ENCODE measurements around the gene CMTM8. TPM values are rescaled to one million over a fixed set of nuclear protein-coding genes. Genes with fewer than 3 reads are reported as not detected.

CMTM8 gene
- total RNA-seq, 5 donors from 2014 or later (not counting 1 experiment from before 2014, with no cell fraction given) = 5.2 to 12.2 (median 10.3) TPM

DNA sequence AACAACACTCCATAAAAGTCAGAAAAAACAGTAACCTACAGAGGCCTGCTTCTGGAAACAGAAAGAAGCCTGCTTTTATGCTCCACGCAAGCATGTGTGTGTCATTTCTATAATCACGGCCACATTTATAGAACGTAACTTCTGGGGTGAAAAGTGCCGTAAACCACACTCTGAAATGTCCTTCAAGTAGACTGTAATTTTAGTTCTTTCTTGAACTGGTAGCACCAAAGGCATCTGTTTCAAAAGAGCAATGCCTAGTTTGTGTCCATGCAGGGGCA, 133.7 kb downstream of the CMTM8 start:
- ChIA-PET POLR2A (interaction anchor here (0.6 to 1.2 kb wide), 3 partner anchors 18 to 1115 kb away, joined by 3 read pairs; no protein-coding TSS in a partner anchor), CTCF (interaction anchor here (0.8 to 1.9 kb wide), 10 partner anchors 9 to 195 kb away, joined by 3 to 13 read pairs (median 5); no protein-coding TSS in a partner anchor)
- Mint-ChIP-seq H3K4me3 (peak overlapping the region in 1 of 3 donors; percentile 39), H3K9me3 (no peaks in the 10 kb centered on the region), H3K4me1 (peaks cover 45 to 50% (median 48%) of the 10 kb centered on the region in 3 donors), H3K36me3 (peaks cover under 1% of the 10 kb centered on the region), H3K27me3 (no peaks in the 10 kb centered on the region), H3K27ac (peak overlapping the region; percentile 96 to 97)
- WGBS (ENCODE audit: insufficient coverage) = 34% methylated on average over 4 of the region's 4 CpGs
- Histone ChIP-seq H3K4me3 (ENCODE audit: control insufficient read depth in 1 of 2, extremely low read depth in 1 of 2, low read length in 1 of 2) (no peak overlapping the region), H3K4me1 (ENCODE audit: control insufficient read depth in 1 of 2, extremely low read depth in 1 of 2, insufficient read depth in 2 of 2, low read length in 2 of 2) (peaks cover 33 to 38% of the 10 kb centered on the region in 2 experiments), H3K27me3 (replicated peaks in 1 of 2; ENCODE audit: control insufficient read depth in 2 of 2, extremely low read depth in 1 of 2, insufficient read depth in 2 of 2, low read length in 1 of 2) (no peaks in the 10 kb centered on the region), H3K36me3 (ENCODE audit: control insufficient read depth in 2 of 2, extremely low read depth in 1 of 2, insufficient read depth in 1 of 2, low read length in 1 of 2) (no peaks in the 10 kb centered on the region), H3K27ac (ENCODE audit: low read length) (peak overlapping the region; percentile 84), H3K9me3 (no peaks in the 10 kb centered on the region)
- ATAC-seq (replicated peaks in 1 of 4) = peak in 2 of 4 experiments; percentile 15 to 28
- peak in 1 of 35 experiments; percentile 32 for DNase-seq

DNA sequence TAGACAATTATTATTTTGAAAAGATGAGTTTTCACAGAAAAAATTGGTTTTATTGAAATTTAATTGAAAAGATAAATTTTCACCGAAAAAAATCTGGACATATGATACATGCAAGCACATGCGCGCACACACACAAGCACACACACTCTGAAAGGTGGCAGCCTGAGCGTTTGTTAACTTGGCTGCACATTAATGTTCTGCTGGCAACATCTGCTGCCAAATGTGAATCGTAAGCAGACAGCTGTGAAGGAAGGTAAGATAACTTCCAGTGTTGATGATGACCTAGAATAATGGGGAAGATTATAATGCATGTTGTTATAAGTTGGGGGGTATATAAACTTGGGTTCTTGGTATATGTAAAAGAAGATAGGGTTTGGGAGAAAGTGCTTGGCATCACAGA, 134.8 kb downstream of the CMTM8 start:
- H3K36me3 ChIP-seq (ENCODE audit: control insufficient read depth in 2 of 2, extremely low read depth in 1 of 2, insufficient read depth in 1 of 2, low read length in 1 of 2) = no peaks in the 10 kb centered on the region
- Mint-ChIP-seq H3K4me1 (peaks cover 42 to 46% (median 43%) of the 10 kb centered on the region in 3 donors), H3K27me3 (no peaks in the 10 kb centered on the region), H3K27ac (peak overlapping the region; percentile 4 to 97), H3K9me3 (no peaks in the 10 kb centered on the region), H3K36me3 (no peaks in the 10 kb centered on the region), H3K4me3 (no peak overlapping the region)
- no peak for DNase-seq
- no peaks in the 10 kb centered on the region for H3K9me3 ChIP-seq
- no peak overlapping the region for H3K27ac ChIP-seq (ENCODE audit: low read length)
- H3K4me1 ChIP-seq (ENCODE audit: control insufficient read depth in 1 of 2, extremely low read depth in 1 of 2, insufficient read depth in 2 of 2, low read length in 2 of 2) = peaks cover 29 to 33% of the 10 kb centered on the region in 2 experiments
- POLR2A ChIA-PET = no interaction called here
- no peaks in the 10 kb centered on the region for H3K27me3 ChIP-seq (replicated peaks in 1 of 2; ENCODE audit: control insufficient read depth in 2 of 2, extremely low read depth in 1 of 2, insufficient read depth in 2 of 2, low read length in 1 of 2)
- 89% methylated on average over 1 of the region's 5 CpGs for whole genome bisulfite sequencing (ENCODE audit: insufficient coverage)
- no peak for ATAC-seq (replicated peaks in 1 of 4)
- CTCF ChIA-PET = interaction anchor here (1.3 to 4.2 kb wide), 5 partner anchors 10 to 95 kb away, joined by 3 to 44 read pairs (median 3); no protein-coding TSS in a partner anchor
- no peak overlapping the region for H3K4me3 ChIP-seq (ENCODE audit: control insufficient read depth in 1 of 2, extremely low read depth in 1 of 2, low read length in 1 of 2)

DNA sequence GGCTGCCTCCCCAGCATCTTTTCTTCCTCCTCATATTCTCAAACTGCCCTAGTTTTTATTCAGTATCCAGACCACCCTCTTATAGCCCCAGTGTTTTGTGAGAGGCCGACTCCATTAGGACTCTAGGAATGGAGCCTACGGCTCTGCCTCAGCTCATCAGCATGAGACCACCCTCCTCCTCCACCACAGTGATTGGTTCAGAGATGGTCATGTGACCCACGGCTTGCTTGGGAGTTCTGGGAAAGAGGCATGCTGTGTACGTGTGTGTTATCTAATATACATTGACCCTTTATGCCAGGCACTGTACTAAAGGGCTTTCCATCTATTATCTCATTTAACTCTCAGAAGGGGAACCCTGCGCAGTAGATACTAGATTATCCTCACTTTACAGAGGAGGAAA, 135.4 kb downstream of the CMTM8 start:
- Mint-ChIP-seq H3K4me1 (peaks cover 42 to 46% (median 43%) of the 10 kb centered on the region in 3 donors), H3K36me3 (no peaks in the 10 kb centered on the region), H3K27me3 (no peaks in the 10 kb centered on the region), H3K9me3 (no peaks in the 10 kb centered on the region), H3K27ac (peak overlapping the region; percentile 4 to 97), H3K4me3 (no peak overlapping the region)
- no peaks in the 10 kb centered on the region for H3K36me3 ChIP-seq (ENCODE audit: control insufficient read depth in 2 of 2, extremely low read depth in 1 of 2, insufficient read depth in 1 of 2, low read length in 1 of 2)
- H3K27ac ChIP-seq (ENCODE audit: low read length) = no peak overlapping the region
- peaks cover 29 to 33% of the 10 kb centered on the region in 2 experiments for H3K4me1 ChIP-seq (ENCODE audit: control insufficient read depth in 1 of 2, extremely low read depth in 1 of 2, insufficient read depth in 2 of 2, low read length in 2 of 2)
- no peak for ATAC-seq (replicated peaks in 1 of 4)
- no peaks in the 10 kb centered on the region for H3K27me3 ChIP-seq (replicated peaks in 1 of 2; ENCODE audit: control insufficient read depth in 2 of 2, extremely low read depth in 1 of 2, insufficient read depth in 2 of 2, low read length in 1 of 2)
- H3K4me3 ChIP-seq (ENCODE audit: control insufficient read depth in 1 of 2, extremely low read depth in 1 of 2, low read length in 1 of 2) = no peak overlapping the region
- no peak for DNase-seq
- CTCF ChIA-PET = interaction anchor here (0.6 to 4.2 kb wide), 11 partner anchors 20 to 1055 kb away, joined by 3 to 44 read pairs (median 3); no protein-coding TSS in a partner anchor
- no CpG with 5 or more reads among the region's 5 CpGs for WGBS (ENCODE audit: insufficient coverage)
- no peaks in the 10 kb centered on the region for H3K9me3 ChIP-seq
- POLR2A ChIA-PET = no interaction called here

DNA sequence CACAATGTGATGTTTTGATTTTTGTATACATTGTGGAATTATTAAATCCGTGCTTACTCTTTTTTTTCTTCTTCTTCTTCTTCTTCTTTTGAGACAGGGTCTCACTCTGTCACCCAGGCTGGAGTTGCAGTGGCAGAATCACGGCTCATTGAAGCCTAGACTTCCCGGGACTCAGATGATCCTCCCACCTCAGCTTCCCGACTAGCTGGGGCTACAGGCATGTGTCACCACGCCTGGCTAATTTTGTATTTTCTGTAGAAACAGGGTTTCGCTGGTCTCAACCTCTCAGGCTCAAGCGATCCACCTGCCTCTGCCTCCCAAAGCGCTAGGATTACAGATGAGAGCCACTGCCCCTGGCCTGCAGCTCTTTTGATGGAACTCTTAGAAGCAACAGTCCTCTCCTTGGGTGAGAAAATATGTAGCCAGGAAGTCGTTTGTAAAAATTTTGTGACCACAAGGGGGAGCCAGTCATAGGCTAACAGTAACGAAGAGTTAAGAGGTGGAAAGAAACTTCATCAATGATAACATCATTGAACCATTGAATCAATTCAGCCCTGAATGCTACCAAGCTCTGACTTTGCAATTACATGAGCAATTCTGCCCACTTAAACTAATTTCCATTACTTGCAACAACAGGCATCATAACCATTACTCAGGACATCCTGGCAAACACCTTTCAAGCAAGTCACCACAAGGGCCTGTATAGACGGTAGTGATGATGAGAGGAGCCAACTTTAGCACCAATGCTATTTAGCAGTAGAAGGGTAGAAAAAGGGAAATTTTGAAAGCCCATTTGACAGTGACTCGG, 136.5 kb downstream of the CMTM8 start:
- ChIA-PET POLR2A (interaction anchor here in 1 of 2 donors (0.7 kb wide), 1 partner anchor 199 kb away, joined by 3 read pairs; no protein-coding TSS in a partner anchor), CTCF (interaction anchor here (0.6 to 4.2 kb wide), 31 partner anchors 9 to 198 kb away, joined by 3 to 44 read pairs (median 4); no protein-coding TSS in a partner anchor)
- 69% methylated on average over 5 of the region's 12 CpGs for WGBS (ENCODE audit: insufficient coverage)
- no peaks in the 10 kb centered on the region for H3K36me3 Mint-ChIP-seq
- H3K27ac Mint-ChIP-seq = peak overlapping the region; percentile 78 to 85
- H3K9me3 Mint-ChIP-seq = no peaks in the 10 kb centered on the region
- Histone ChIP-seq H3K4me3 (ENCODE audit: control insufficient read depth in 1 of 2, extremely low read depth in 1 of 2, low read length in 1 of 2) (no peak overlapping the region), H3K4me1 (ENCODE audit: control insufficient read depth in 1 of 2, extremely low read depth in 1 of 2, insufficient read depth in 2 of 2, low read length in 2 of 2) (peaks cover 29 to 33% of the 10 kb centered on the region in 2 experiments), H3K27ac (ENCODE audit: low read length) (no peak overlapping the region), H3K9me3 (no peaks in the 10 kb centered on the region), H3K36me3 (ENCODE audit: control insufficient read depth in 2 of 2, extremely low read depth in 1 of 2, insufficient read depth in 1 of 2, low read length in 1 of 2) (no peaks in the 10 kb centered on the region), H3K27me3 (replicated peaks in 1 of 2; ENCODE audit: control insufficient read depth in 2 of 2, extremely low read depth in 1 of 2, insufficient read depth in 2 of 2, low read length in 1 of 2) (no peaks in the 10 kb centered on the region)
- peak overlapping the region in 1 of 3 donors; percentile 32 for H3K4me3 Mint-ChIP-seq
- peaks cover 39 to 41% (median 41%) of the 10 kb centered on the region in 3 donors for H3K4me1 Mint-ChIP-seq
- DNase-seq (peak in 32 of 35 experiments; percentile 31 to 90 (median 60)), ATAC-seq (replicated peaks in 1 of 4) (peak in 2 of 4 experiments; percentile 25 to 32)
- no peaks in the 10 kb centered on the region for H3K27me3 Mint-ChIP-seq

DNA sequence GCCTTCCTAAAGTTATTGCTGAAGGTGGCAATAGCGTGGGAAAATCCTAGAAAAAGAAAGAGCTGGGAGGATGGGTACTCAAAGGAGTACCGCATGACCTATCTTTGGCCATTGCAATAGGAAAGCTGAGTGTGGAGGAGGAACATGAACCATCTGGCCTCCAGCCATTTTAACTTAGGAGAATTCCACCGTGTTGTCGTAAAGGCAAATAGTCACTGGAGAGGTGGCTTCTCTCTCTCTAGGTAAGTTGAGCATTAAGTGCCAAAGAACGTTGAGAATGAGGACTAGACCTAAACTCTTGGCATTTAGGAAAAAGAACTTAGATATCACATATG, 137.1 kb downstream of the CMTM8 start:
- WGBS (ENCODE audit: insufficient coverage) = 90% methylated on average over 4 of the region's 5 CpGs
- Mint-ChIP-seq H3K27ac (no peak overlapping the region), H3K4me1 (peaks cover 35 to 37% (median 37%) of the 10 kb centered on the region in 3 donors), H3K9me3 (no peaks in the 10 kb centered on the region), H3K4me3 (no peak overlapping the region), H3K36me3 (no peaks in the 10 kb centered on the region), H3K27me3 (no peaks in the 10 kb centered on the region)
- H3K27me3 ChIP-seq (replicated peaks in 1 of 2; ENCODE audit: control insufficient read depth in 2 of 2, extremely low read depth in 1 of 2, insufficient read depth in 2 of 2, low read length in 1 of 2) = no peaks in the 10 kb centered on the region
- ATAC-seq (replicated peaks in 1 of 4) (no peak), DNase-seq (no peak)
- peaks cover 24 to 29% of the 10 kb centered on the region in 2 experiments for H3K4me1 ChIP-seq (ENCODE audit: control insufficient read depth in 1 of 2, extremely low read depth in 1 of 2, insufficient read depth in 2 of 2, low read length in 2 of 2)
- H3K4me3 ChIP-seq (ENCODE audit: control insufficient read depth in 1 of 2, extremely low read depth in 1 of 2, low read length in 1 of 2) = no peak overlapping the region
- ChIA-PET POLR2A (interaction anchor here in 1 of 2 donors (0.7 kb wide), 1 partner anchor 199 kb away, joined by 3 read pairs; no protein-coding TSS in a partner anchor), CTCF (interaction anchor here (0.7 to 4.2 kb wide), 19 partner anchors 10 to 126 kb away, joined by 3 to 44 read pairs (median 5); no protein-coding TSS in a partner anchor)
- no peak overlapping the region for H3K27ac ChIP-seq (ENCODE audit: low read length)
- no peaks in the 10 kb centered on the region for H3K9me3 ChIP-seq
- no peaks in the 10 kb centered on the region for H3K36me3 ChIP-seq (ENCODE audit: control insufficient read depth in 2 of 2, extremely low read depth in 1 of 2, insufficient read depth in 1 of 2, low read length in 1 of 2)

DNA sequence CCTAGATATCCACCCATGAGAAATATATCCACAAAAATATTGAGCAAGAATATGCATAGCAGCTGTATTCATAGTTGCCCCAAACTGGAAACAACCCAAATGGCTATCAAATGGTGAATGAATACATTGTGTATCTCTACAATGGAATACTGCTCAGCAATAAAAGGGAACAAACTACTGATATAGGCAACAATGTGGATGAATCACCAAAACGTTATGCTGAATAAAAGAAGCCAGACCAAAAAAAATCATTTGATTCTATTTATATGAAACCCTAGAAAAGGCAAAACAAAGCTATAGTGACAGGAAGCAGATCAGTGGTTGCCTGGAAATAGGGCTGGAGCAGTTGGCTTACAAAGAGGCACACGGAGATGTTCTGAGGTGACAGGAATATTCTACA, 137.6 kb downstream of the CMTM8 start:
- H3K27ac ChIP-seq (ENCODE audit: low read length) = no peak overlapping the region
- H3K27me3 Mint-ChIP-seq = no peaks in the 10 kb centered on the region
- H3K36me3 Mint-ChIP-seq = no peaks in the 10 kb centered on the region
- no peak for DNase-seq
- H3K4me3 ChIP-seq (ENCODE audit: control insufficient read depth in 1 of 2, extremely low read depth in 1 of 2, low read length in 1 of 2) = no peak overlapping the region
- H3K9me3 Mint-ChIP-seq = no peaks in the 10 kb centered on the region
- no peak overlapping the region for H3K27ac Mint-ChIP-seq
- POLR2A ChIA-PET = interaction anchor here in 1 of 2 donors (0.6 kb wide), 1 partner anchor 200 kb away, joined by 3 read pairs; no protein-coding TSS in a partner anchor
- no peaks in the 10 kb centered on the region for H3K36me3 ChIP-seq (ENCODE audit: control insufficient read depth in 2 of 2, extremely low read depth in 1 of 2, insufficient read depth in 1 of 2, low read length in 1 of 2)
- no peaks in the 10 kb centered on the region for H3K27me3 ChIP-seq (replicated peaks in 1 of 2; ENCODE audit: control insufficient read depth in 2 of 2, extremely low read depth in 1 of 2, insufficient read depth in 2 of 2, low read length in 1 of 2)
- ATAC-seq (replicated peaks in 1 of 4) = no peak
- WGBS (ENCODE audit: insufficient coverage) = no CpG with 5 or more reads among the region's 2 CpGs
- H3K4me3 Mint-ChIP-seq = no peak overlapping the region
- CTCF ChIA-PET = interaction anchor here (0.8 to 4.2 kb wide), 20 partner anchors 10 to 277 kb away, joined by 3 to 44 read pairs (median 4); no protein-coding TSS in a partner anchor
- peaks cover 32 to 37% (median 34%) of the 10 kb centered on the region in 3 donors for H3K4me1 Mint-ChIP-seq
- H3K4me1 ChIP-seq (ENCODE audit: control insufficient read depth in 1 of 2, extremely low read depth in 1 of 2, insufficient read depth in 2 of 2, low read length in 2 of 2) = peaks cover 20 to 23% of the 10 kb centered on the region in 2 experiments
- H3K9me3 ChIP-seq = no peaks in the 10 kb centered on the region
